Breast epithelium (tissue), 3 donors: ENCODE measurements around the gene PLPPR5.

Experiments
- POLR2A ChIP-seq: fragments of 450-650 bp; IDR thresholded peaks from one replicate; pipeline ENCODE4 v1.6.1; 2016; ENCODE audit warnings: antibody characterized with exemption, mild to moderate bottlenecking, moderate library complexity
- TF ChIP-seq, protein P1 (sequence below), 3 donors: fragments of 450-650 bp; IDR thresholded peaks; one replicate each; pipeline ENCODE4 v1.5.1; 2016 to 2017; ENCODE audit warnings: antibody characterized with exemption in 3 of 3, mild to moderate bottlenecking in 3 of 3, moderate library complexity in 3 of 3

DNA sequence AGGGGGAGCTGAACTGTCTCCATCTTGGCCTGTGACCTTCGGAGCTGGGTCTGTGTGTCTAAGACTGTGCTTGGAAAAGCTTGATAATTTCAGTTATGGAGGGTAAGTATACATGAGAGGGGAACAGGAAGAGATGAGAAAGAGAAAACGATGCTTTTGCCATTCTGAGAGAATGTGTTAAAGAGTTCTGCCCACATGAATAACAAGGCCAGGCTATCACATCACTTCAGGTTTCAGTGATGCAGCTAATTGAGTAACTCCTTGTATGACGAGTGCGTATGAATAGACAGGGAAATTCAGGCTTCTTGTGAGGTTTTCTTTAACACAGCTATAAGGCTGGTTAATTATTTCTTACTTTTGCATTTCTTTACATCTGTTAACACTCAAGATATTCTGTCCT is 81.0 kb downstream of the PLPPR5 start:
- TF ChIP-seq POLR2A: no peak
- TF ChIP-seq, protein P1, sequence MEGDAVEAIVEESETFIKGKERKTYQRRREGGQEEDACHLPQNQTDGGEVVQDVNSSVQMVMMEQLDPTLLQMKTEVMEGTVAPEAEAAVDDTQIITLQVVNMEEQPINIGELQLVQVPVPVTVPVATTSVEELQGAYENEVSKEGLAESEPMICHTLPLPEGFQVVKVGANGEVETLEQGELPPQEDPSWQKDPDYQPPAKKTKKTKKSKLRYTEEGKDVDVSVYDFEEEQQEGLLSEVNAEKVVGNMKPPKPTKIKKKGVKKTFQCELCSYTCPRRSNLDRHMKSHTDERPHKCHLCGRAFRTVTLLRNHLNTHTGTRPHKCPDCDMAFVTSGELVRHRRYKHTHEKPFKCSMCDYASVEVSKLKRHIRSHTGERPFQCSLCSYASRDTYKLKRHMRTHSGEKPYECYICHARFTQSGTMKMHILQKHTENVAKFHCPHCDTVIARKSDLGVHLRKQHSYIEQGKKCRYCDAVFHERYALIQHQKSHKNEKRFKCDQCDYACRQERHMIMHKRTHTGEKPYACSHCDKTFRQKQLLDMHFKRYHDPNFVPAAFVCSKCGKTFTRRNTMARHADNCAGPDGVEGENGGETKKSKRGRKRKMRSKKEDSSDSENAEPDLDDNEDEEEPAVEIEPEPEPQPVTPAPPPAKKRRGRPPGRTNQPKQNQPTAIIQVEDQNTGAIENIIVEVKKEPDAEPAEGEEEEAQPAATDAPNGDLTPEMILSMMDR (IDR thresholded peaks at IDR 0.05): no peak
